Stimulated activated CD8-positive, alpha-beta memory T cell treated with anti-CD3 and anti-CD28 coated beads, Interleukin-2, amount 100 ng/mL, for 48 hours (primary cell): ENCODE results near the gene XPR1.

Experiments used
- DNase-seq, 2 donors: peaks; one replicate each; pipeline ENCODE4 v3.0.0-alpha.2; 2020; ENCODE audit warnings: low read depth in 2 of 2

XPR1 gene

GRCh38 chr1:180631766-180632325 lies at the start of gene XPR1:
XPR1 (plus strand) TSS chr1:180632022; CDS start chr1:180632202, 180 bp downstream.
- peak; percentile 95 to 98 for DNase-seq

- DNase-seq = no peak
Measured at GRCh38 chr1:180584869-180585268, 47.0 kb upstream of the XPR1 start.

DNA sequence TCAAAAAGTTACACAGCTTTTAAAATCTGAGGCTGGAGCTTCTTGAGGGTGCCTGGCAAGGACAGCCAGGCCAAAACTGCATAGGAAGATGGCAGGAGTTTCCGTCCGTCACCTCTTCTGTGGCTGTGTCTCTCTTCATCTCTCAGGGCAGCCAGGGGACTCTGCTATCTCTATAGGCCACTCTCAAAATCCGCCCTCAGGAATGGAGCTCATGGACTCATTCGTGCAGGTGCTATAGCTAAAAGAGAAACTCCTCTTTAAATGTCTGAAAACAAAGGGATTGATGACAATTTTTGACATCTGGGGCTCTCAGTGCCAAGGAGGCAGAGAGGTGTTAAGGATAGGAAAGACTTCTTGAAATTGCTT lies 45.8 kb upstream of the XPR1 start:
- no peak for DNase-seq

GRCh38 chr1:180586671-180587155 lies 45.1 kb upstream of the XPR1 start:
- DNase-seq = no peak

DNA sequence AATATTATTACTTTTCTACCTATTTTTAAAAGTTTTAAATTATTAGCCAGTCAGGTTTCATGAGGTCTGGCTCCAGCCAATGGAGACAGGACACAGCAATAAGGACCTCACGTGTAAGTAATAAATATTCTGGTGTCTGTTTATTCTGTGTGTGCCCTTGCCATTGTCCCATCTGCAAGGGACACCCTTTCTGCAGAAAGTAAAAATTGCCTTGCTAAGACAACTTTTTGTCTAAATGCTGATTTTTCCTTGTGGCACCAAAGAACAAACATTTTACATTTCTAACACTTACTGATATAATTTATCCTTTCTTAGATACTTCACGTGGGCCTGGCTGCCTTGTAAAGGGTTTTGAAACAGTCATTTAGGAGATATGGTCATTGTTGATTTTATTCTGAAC lies 43.7 kb upstream of the XPR1 start:
- DNase-seq = no peak

DNA sequence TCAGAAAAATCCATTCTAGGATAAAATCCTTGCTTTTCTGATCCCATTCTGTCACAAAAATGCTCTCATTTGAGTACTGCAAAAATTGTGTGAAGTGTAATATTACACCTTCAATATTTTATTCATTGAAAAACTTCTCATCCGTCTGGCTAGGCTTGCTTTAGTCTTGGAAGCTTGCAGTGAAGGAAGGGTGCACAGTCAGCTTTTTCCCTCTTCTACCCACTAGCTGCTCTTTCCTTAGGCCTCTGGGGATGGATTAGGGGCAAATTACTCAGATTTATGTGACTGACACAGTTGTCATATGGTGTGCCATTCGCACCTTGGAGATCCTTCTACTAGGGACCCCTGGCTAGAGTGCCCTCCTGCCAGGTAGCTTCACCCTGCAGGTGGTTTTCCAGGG lies 40.9 kb upstream of the XPR1 start:
- DNase-seq = no peak

DNA sequence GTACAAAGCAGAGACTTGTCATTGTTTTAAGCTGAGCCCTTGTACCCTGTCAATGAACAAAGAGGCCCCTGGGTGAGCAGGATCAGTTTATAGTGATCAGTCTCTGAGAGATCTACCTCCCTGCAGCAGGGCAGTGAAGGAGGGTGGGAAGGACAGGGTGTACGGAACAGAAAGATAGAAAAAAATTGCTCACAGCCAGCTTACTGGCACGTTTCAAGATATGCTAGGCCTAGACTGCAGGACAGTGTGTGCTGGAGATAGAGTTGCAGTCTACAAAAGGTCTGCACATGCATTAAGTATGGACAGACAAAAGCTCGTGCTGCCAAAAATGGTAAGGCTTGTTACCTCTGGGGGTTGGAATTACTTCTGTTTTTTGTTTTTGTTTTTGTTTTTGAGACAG lies 38.4 kb upstream of the XPR1 start:
- DNase-seq = no peak

- no peak for DNase-seq
Measured at GRCh38 chr1:180594723-180595122, 37.1 kb upstream of the XPR1 start.

- DNase-seq = no peak
Measured at GRCh38 chr1:180595966-180596365, 35.9 kb upstream of the XPR1 start.

- no peak for DNase-seq
Measured at GRCh38 chr1:180597520-180597919, 34.3 kb upstream of the XPR1 start.

DNA sequence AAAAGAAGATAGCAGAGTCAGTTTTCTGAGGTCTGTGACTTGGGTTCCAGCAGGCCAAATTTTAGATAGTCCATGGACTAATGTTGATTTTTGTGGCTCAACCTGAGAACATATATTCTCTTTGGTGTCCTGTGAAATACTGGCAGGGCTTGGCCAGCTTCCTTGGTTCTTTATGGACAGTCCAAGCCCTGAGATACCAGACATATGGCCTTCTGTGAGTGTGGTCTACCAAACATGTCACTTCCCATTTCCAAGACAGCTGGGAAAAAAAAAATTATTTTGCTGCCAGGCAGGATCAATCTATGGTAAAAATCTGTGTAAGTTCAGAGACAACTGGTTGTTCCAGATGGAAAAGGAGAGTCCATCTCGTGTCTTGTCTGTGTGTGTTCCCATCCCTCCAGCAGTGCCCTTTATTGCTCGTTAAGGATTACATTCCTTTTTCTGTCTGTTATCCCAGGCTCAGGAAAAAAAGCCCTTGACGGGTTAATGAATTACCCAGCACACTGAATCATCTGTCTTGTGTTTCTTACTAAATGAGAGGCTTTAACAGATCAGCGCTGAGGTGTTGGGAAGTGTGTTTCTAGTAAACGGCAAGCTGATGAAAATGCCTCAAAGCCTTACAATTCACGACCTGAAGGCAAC lies 33.4 kb upstream of the XPR1 start:
- DNase-seq = no peak

- DNase-seq = no peak
Measured at GRCh38 chr1:180600343-180600742, 31.5 kb upstream of the XPR1 start.

GRCh38 chr1:180601512-180601911 lies 30.3 kb upstream of the XPR1 start:
- DNase-seq = no peak

GRCh38 chr1:180603223-180603849 lies 28.5 kb upstream of the XPR1 start:
- no peak for DNase-seq

GRCh38 chr1:180603850-180604226 lies 28.0 kb upstream of the XPR1 start:
- DNase-seq = no peak

DNA sequence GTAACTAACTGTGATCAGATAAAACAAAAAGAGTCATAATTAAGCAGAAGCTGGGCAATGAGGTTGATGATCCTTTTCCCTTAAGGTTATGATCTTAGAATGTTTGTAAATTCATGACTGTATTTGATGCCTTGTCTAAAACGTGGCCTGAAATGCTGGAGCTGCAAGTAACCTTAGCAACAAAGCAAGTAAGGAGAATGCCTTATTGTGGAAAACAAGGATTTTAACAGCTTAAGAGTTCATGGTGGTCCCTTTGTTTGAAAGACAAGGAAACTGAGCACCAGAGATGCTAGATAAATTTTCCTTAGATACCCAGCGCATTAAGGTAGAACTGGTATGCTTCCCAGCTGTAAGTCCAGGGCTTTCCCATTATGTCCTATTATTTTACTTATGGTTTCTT lies 25.7 kb upstream of the XPR1 start:
- DNase-seq = no peak

- DNase-seq = no peak
Measured at GRCh38 chr1:180609643-180610555, 21.9 kb upstream of the XPR1 start.

GRCh38 chr1:180610556-180611015 lies 21.2 kb upstream of the XPR1 start:
- no peak for DNase-seq

GRCh38 chr1:180611016-180611930 lies 20.5 kb upstream of the XPR1 start:
- no peak for DNase-seq

GRCh38 chr1:180612632-180613031 lies 19.2 kb upstream of the XPR1 start:
- no peak for DNase-seq

GRCh38 chr1:180614730-180615129 lies 17.1 kb upstream of the XPR1 start:
- no peak for DNase-seq
